H7 (cell line): ENCODE measurements around the gene SESTD1. TPM values are rescaled to one million over a fixed set of nuclear protein-coding genes. Genes with fewer than 3 reads are reported as not detected.
"Not testable (repeated sequence)": the region's sequence is repeated elsewhere in the genome, so short reads cannot be mapped to it uniquely, and the experiment has no call there.

ENCODE experiments used
- DNase-seq: peaks from one replicate; pipeline ENCODE4 v3.0.0; 2012
- H3K27me3 ChIP-seq: 2 replicates; pipeline ENCODE4 v1.6.0; 2011; ENCODE audit warnings: mild to moderate bottlenecking, low read length; ENCODE audit not compliant: control insufficient read depth, insufficient read depth
- H3K36me3 ChIP-seq: replicated peaks from 2 replicates; pipeline ENCODE4 v1.5.1; 2011; ENCODE audit warnings: low read length; ENCODE audit not compliant: control insufficient read depth, insufficient read depth
- H3K4me3 ChIP-seq: 2 replicates; pipeline ENCODE4 v1.5.1; 2011; ENCODE audit warnings: low read depth, mild to moderate bottlenecking, control low read depth, low read length, moderate library complexity; ENCODE audit not compliant: insufficient read depth
- total RNA-seq: library from RNA; depleted of rRNA; stranded (reverse); fragments of >200 nt; shearing (Covaris generic); gene quantifications from 2 replicates; pipeline ENCODE4 v1.2.3, GENCODE V29; 2014

The SESTD1 gene
- total RNA-seq, 1 experiment from 2014 or later: 17.7 TPM

DNA sequence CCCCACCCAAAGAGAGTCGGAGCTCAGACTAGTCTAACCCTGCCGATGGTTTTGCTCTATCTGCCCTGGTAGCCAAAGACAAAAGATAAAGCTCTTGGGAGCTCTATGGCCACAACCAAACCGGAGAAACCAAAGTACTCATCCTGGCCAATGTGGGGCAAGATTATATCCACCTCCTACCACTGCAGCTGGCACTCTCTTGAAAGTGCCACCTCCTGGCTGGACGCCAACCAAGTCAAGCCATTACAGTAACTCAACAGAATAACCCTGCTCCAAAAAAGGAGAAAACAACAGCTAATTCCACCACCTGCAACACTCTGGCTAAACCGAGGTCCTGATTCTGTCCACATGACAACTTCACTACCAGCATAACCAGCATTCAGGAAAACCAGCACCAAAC, 57.6 kb downstream of the SESTD1 start:
- Histone ChIP-seq H3K36me3 (no peaks in the 10 kb centered on the region), H3K27me3 (no peaks in the 10 kb centered on the region), H3K4me3 (no peak overlapping the region)
- no peak for DNase-seq

DNA sequence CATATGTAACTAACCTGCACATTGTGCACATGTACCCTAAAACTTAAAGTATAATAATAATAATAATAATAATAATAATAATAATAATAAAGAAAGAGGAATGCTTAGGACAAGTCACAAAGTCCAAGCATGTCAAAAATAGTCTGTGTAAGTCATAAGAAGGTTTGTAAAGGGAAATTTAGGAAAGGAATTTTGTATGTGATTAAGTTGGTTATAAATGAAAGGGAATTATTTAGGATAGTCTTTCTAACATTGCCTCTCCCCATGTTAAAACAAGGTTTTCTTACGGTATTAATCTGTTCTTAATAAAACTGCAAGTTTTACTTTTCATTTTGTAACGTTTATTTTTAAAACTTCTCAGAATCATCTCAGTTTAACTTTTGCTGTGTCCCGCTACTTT, 62.8 kb downstream of the SESTD1 start:
- H3K36me3 ChIP-seq: no peaks in the 10 kb centered on the region
- no peak for DNase-seq
- H3K4me3 ChIP-seq: no peak overlapping the region
- no peaks in the 10 kb centered on the region for H3K27me3 ChIP-seq

DNA sequence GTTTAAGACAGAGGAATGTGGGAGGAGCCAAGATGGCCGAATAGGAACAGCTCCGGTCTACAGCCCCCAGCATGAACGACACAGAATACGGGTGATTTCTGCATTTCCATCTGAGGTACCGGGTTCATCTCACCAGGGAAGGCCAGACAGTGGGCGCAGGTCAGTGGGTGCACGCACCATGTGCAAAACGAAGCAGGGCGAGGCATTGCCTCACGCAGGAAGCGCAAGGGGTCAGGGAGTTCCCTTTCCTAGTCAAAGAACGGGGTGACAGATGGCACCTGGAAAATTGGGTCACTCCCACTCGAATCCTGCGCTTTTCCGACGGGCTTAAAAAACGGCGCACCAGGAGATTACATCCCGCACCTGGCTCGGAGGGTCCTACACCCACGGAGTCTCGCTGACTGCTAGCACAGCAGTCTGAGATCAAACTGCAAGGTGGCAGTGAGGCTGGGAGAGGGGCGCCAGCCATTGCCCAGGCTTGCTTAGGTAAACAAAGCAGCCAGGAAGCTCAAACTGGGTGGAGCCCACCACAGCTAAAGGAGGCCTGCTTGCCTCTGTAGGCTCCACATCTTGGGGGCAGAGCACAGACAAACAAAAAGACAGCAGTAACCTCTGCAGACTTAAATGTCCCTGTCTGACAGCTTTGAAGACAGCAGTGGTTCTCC, 68.6 kb downstream of the SESTD1 start:
- not testable (repeated sequence) for DNase-seq, H3K36me3 ChIP-seq, H3K4me3 ChIP-seq, H3K27me3 ChIP-seq

DNA sequence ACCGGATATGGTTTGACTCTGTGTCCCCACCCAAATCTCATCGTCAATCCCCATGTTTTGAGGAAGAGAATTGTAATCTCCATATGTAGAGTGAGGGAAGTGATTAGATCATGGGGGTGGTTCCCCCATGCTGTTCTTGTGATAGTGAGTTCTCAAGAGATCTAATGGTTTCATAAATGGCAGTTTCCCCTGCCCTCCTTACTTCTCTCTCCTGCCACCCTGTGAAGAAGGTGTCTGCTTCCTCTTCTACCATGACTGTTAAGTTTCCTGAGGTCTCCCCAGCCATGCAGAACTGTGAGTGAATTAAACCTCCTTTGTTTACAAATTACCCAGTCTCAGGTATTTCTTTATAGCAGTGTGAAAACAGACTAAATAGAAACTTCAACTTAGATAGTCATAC, 69.5 kb downstream of the SESTD1 start:
- H3K36me3 ChIP-seq: no peaks in the 10 kb centered on the region
- no peaks in the 10 kb centered on the region for H3K27me3 ChIP-seq
- H3K4me3 ChIP-seq: no peak overlapping the region
- DNase-seq: no peak

DNA sequence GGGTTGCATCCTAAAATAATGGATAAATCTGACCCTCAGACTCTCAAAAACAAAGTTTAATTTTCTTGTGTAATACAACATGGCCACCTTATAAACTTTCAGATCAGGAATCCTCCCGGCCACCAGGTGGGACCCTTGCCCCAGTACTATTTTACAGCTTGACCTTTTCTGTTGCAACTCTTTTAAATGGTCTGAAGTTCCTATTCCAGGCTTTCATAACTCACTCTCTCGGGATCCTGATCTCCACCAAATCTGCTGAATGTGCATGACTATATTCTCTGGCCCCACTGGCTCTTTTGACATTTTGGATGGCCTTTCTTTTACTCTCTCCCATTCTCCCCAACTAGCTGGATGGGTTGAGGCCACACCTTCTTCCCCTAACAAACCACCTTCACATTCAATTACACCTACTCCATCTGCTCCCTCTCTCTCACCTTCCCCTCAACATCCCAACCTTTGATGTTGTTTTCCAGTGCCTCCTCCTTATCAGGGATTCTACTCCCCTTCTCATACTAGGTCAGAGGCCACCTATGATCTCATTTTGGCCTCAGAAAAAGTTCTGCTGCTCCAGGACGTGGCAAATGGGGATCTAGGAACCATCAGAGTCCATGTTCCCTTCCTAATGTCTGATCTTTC, 70.8 kb downstream of the SESTD1 start:
- no peaks in the 10 kb centered on the region for H3K27me3 ChIP-seq
- no peak overlapping the region for H3K4me3 ChIP-seq
- no peak for DNase-seq
- no peaks in the 10 kb centered on the region for H3K36me3 ChIP-seq

DNA sequence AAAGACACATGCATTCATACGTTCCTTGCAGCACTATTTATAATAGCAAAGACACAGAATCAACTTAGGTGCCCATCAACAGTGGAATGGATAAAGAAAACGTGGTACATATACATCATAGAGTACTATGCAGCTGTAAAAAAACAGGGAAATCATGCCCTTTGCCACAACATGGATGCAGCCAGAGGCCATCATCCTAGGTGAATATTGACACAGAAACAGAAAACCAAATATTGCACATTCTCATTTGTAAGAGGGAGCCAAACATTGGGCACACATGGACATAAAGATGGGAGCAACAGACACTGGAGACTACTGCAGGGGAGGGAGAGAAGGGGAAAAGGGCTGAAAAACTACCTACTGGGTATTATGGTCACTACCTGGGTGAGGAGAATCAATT, 73.5 kb downstream of the SESTD1 start:
- Histone ChIP-seq H3K4me3 (no peak overlapping the region), H3K27me3 (no peaks in the 10 kb centered on the region), H3K36me3 (no peaks in the 10 kb centered on the region)
- DNase-seq: no peak

DNA sequence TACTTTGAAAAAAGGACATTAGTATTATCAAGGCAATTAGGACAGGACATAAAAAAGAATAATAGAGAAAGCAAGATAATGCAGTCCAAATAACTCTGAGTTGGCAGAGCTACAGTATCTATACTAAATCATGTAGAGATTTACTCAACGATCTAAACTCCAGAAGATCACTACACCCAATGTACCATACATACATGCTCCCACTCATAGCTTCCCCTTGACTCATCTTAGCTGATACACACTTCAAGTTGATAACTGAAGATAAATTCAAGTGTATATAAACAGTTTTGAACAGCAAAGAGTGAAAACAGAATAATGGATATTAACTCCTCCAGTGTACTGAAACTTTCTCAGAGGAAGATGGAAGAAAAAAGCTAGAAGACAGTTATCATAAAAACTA, 78.5 kb downstream of the SESTD1 start:
- no peak for DNase-seq
- H3K36me3 ChIP-seq: no peaks in the 10 kb centered on the region
- no peaks in the 10 kb centered on the region for H3K27me3 ChIP-seq
- H3K4me3 ChIP-seq: no peak overlapping the region

DNA sequence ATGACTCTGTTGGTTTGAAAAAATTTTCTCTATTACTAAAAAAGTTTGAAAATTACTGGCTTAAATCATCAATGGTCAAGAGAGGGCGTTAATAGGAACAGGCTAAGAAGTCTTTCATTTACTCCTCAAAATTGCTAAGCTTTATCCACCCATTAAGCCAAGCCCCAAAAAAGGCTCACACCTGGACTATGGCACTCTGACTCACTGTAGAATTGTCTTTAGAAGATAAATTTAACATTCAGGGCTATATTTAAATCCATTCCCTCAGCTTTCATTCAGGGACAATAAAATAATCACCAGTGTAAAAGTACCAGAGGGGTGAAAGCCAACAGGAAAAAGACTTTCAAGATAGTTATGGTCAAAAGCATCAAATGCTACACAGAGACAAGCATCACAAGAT, 80.0 kb downstream of the SESTD1 start:
- H3K4me3 ChIP-seq: no peak overlapping the region
- no peak for DNase-seq
- no peaks in the 10 kb centered on the region for H3K27me3 ChIP-seq
- no peaks in the 10 kb centered on the region for H3K36me3 ChIP-seq

DNA sequence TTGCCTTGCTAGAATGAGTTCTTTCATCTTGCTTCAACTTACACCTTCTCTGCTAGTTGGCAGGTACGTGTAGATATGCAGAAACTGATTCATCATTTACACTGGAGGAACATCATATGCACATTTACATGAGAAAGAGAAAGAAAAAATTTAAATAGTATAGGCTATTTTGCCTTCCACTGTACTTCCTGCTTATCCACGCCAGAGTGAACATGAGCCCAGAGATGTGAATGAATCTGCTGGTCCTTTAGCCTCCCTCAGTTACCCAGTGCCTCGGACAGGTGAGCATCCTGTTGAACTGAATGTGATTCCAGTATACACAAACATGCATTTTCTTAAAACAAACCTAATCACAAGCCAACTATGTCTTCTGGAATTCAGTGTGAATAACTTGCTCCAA, 83.6 kb downstream of the SESTD1 start:
- DNase-seq: no peak
- Histone ChIP-seq H3K36me3 (no peaks in the 10 kb centered on the region), H3K4me3 (no peak overlapping the region), H3K27me3 (no peaks in the 10 kb centered on the region)

DNA sequence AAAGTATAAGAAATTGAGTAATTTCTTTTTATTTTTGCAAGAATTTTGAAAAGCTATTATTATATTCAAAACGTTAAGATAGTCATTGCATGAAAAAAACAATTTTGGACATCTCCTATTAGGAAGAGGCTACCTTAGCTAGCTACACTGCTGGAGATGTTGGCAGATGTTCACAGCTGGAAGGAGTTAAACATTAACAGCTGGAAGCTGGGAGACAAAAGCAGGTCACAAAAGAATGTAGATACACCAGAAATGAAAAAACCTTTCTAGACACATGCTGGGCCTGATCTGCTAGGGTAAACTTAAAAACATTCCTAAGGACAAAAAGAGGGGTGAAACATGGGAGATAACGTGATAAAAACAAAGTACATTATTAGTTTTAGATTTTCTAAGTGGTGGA, 84.4 kb downstream of the SESTD1 start:
- Histone ChIP-seq H3K27me3 (no peaks in the 10 kb centered on the region), H3K4me3 (no peak overlapping the region), H3K36me3 (no peaks in the 10 kb centered on the region)
- DNase-seq: no peak

DNA sequence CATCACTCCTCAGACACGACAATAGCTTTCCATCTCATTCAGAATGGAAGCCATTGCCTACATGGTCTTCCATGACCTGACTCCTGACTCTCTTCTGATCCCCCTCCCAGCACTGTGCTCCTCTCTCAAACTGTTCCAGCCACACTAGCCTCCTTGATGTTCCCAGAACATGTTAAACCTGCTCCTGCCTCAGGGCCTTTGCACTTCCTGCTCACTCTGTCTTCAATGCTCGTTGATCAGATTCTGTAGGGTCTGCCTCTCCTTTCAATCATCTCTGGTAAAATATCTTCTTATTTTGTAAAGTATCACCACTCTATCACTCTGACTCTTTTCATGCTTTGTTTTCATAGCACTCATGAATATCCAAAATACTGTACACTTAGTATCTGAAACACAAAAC, 84.9 kb downstream of the SESTD1 start:
- Histone ChIP-seq H3K36me3 (no peaks in the 10 kb centered on the region), H3K4me3 (no peak overlapping the region), H3K27me3 (no peaks in the 10 kb centered on the region)
- DNase-seq: no peak

DNA sequence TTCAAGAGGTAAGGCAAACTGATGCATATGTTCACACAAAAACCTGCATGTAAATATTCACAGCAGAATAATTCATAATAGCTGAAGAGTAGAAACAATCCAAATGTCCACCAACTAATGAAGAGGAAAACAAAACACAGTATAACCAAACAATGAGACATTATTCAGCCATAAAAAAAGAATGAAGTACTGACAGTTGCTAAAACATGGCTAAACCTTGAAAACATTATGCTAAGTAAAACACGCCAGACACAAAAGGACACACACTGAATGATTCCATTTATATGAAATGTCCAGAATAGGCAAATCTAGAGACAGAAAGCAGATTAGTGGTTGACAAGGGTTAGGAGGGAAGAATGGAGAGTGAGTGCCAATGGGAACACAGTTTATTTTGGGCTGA, 86.9 kb downstream of the SESTD1 start:
- Histone ChIP-seq H3K27me3 (no peaks in the 10 kb centered on the region), H3K4me3 (no peak overlapping the region), H3K36me3 (no peaks in the 10 kb centered on the region)
- DNase-seq: no peak

DNA sequence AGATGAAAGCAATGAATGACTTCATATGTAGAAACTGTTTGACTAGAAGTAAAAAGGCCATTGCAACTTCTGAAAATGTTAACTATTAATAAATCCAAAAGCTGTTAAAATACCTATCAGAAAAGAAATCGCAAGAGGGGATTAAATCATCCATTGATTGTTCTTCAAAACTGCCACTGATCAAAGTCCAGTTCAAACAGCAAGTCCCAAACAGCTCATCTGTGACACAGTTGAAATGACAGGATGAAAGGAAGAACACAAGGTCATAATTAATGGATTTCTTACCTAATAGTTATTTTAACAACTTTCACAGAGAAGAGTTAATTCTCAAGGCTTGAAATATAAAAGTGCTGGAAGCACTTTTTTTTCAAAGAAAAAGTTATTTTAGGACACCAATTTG, 90.4 kb downstream of the SESTD1 start:
- Histone ChIP-seq H3K4me3 (no peak overlapping the region), H3K27me3 (no peaks in the 10 kb centered on the region), H3K36me3 (no peaks in the 10 kb centered on the region)
- DNase-seq: no peak

DNA sequence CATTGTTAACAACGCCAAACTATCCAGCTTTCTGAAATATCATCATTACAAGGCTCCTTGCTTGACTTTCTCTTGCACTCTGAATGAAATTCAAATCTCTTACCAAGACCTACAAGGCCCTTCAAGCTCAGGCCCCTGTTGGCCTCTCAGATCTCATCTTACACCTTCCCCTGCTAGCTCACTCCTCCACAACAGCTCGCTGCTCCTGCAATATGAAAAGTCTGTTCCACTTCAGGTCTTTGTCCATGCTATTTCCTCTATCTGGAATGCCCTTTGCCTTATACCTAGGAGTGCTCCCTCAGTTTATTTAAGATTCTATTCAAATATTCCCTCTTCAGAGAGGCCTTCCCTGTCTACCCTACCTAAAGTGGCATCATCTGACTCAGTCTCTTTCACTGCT, 91.7 kb downstream of the SESTD1 start:
- Histone ChIP-seq H3K27me3 (no peaks in the 10 kb centered on the region), H3K36me3 (no peaks in the 10 kb centered on the region), H3K4me3 (no peak overlapping the region)
- no peak for DNase-seq

DNA sequence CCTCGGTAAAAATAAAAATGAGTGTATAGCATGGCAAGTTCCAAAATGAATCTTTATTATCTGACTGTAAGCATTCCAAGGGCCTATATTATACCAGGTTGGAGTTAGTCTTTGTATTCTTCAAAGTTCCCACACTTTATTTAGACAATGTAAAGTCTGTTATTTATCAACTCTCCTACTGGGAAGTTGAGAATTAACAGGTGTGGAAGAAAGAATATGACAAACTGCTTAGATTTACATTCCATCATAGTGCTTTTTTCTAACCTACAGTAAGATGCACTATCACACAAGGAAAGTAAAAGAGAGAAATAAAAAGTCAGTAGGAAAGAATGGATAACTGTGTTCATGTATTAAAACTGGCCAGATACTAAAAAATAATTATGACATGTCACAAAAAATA, 93.3 kb downstream of the SESTD1 start:
- DNase-seq: no peak
- Histone ChIP-seq H3K4me3 (no peak overlapping the region), H3K27me3 (no peaks in the 10 kb centered on the region), H3K36me3 (no peaks in the 10 kb centered on the region)

DNA sequence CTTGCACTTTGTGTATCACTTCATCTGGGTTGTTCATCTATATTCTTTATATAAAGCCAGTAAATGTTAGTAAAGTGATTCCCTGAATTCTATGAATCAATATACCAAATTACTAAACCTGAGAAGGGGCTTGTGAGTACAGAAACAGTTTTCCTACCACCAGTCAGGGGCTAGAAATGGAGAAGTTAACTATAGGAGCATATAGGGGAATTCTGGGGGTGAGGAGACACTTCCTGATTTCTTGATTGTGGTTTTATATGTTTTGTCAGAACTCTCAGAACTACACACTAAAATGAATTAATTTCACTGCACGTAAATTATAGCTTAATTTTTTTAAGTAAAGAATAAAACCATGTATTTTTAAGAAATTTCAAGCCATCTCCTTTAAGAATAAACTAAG, 93.7 kb downstream of the SESTD1 start:
- Histone ChIP-seq H3K27me3 (no peaks in the 10 kb centered on the region), H3K36me3 (no peaks in the 10 kb centered on the region), H3K4me3 (no peak overlapping the region)
- no peak for DNase-seq
